GM18909 (cell line): ENCODE measurements around the gene ACO1.
"Not testable (repeated sequence)": the region's sequence is repeated elsewhere in the genome, so short reads cannot be mapped to it uniquely, and the experiment has no call there.

Source experiments
- ATAC-seq: cut with Tn5 transposase; IDR thresholded peaks from one replicate; pipeline ENCODE4 v1.9.1; 2021; ENCODE audit warnings: mild to moderate bottlenecking; ENCODE audit not compliant: unreplicated experiment, poor library complexity

Gene ACO1

GRCh38 chr9:32384364-32385151 lies at the start of gene ACO1:
ACO1 (plus strand) TSS chr9:32384643; CDS start chr9:32405507, 20,864 bp downstream.
- ATAC-seq = peak; percentile 96

GRCh38 chr9:32334916-32335895 lies 49.2 kb upstream of the ACO1 start:
- ATAC-seq = no peak

DNA sequence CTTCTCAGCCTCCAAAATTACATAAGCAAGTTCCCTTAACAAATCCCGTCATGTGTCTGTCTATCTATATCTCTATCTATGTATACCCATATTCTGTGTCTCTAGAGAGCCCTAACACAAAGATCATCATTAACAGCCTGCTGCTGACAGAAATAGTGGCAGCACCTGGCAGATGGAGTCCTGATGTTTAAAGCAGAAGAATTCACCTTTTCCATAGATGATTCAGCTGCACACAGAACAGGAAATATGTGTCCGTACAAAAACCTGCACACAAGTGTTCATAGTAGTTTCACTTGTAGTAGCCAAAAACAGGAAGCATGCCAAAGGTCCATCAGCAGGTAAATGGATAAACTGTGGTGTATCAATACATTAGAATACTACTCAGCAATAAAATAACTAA lies 45.0 kb upstream of the ACO1 start:
- ATAC-seq = peak; percentile 83

- ATAC-seq = no peak
Observed at GRCh38 chr9:32340361-32340760, 44.1 kb upstream of the ACO1 start.

DNA sequence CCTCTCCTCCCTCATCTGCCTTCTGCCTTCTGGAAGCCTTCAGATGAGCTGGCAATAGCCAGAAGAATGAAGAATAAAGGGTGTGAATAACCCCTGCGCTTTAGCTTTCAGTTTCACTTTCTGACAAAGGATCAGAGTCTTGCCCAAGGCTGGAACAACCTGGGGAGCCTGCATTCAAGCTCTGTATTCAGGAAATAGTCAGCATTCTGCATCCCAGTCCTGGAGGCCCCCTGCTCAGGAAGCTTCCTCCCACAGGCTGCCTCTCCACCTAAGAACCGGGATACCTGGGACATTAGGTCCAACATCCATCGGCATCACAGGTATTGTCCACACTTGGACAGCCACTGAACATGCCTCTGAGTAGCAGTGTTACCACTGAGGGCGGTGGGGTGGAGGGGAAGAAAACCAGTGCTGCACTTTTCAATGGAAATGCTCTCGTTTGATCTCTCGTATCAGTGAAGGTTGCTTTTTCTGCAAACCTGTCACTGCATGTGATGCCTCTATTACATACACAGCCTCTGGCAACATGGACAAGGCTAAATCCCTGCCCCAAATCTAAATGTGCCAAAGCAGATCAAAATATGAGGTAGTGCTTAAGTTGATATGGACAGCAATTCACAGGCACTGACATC lies 39.8 kb upstream of the ACO1 start:
- ATAC-seq = peak; percentile 50

GRCh38 chr9:32345243-32345642 lies 39.2 kb upstream of the ACO1 start:
- ATAC-seq = no peak

DNA sequence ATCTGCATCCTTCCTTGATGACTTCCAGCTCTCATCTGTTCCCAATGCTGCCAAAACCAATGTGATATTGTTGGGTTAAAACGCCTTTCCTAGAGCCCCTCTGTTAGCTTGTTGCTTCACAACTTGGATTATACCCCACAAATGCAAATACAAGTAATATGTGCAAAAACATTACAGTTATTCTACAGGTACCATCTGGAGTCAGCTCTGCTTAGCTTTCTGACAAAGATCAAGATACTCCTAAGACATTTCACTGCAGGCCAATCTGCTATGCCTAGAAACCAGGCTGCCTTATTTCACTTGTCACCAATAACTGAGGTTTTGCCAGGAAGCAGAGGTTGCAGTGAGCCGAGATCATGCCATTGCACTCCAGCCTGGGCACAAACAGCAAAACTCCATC lies 36.9 kb upstream of the ACO1 start:
- no peak for ATAC-seq

GRCh38 chr9:32348106-32348695 lies 36.2 kb upstream of the ACO1 start:
- no peak for ATAC-seq

GRCh38 chr9:32349013-32349412 lies 35.4 kb upstream of the ACO1 start:
- no peak for ATAC-seq

GRCh38 chr9:32350682-32351081 lies 33.8 kb upstream of the ACO1 start:
- no peak for ATAC-seq

GRCh38 chr9:32351845-32352244 lies 32.6 kb upstream of the ACO1 start:
- no peak for ATAC-seq

- not testable (repeated sequence) for ATAC-seq
Observed at GRCh38 chr9:32353476-32353875, 31.0 kb upstream of the ACO1 start.

DNA sequence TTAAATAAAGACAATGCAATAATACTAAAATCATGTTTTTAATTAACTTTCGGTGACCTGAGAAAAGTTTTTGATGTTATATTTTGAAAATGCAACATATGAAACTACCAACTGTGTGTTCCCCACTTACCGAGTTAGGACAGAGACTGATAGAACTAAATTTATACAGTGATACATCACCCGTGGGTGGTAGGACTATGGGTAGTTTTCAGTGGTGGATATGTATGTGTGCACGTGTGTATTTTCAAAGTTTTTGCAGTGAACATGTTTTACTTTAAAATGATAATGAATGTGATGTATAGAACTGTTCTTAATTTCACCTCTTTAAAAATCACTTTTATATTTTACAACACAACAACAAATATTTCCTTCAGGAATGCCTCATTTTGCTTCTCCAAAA lies 25.0 kb upstream of the ACO1 start:
- ATAC-seq = no peak

DNA sequence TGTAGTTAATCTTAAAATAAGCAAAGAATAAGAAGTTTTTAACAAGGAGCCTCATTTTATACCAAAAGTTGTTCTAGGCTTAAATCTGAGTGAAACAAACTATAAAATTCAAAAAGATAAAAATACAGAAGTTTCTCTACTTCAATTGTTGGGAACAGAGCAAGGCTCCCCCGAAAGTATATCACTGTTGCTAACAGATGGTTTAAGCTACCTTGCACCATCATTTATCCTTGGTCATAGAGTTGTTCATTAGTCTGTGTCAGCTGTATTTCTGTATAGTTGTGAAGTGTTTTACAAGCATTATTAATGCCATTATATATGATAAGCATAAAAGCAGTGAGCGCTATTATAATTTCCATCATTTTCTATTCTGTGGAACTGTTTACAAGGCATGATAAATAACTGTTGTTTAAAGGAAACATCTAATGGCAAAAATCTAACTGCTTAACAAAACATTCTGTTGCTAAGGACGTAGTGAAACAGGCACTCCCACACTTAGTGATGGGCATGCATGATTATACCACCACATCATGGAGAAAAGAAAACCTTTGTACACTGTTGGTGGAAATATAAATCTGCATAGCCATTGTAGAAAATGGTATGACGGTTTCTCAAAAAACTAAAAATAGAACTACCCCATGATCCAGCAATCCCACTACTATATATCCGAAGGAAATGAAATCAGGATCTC lies 23.3 kb upstream of the ACO1 start:
- ATAC-seq = no peak

GRCh38 chr9:32371279-32371678 lies 13.2 kb upstream of the ACO1 start:
- no peak for ATAC-seq

DNA sequence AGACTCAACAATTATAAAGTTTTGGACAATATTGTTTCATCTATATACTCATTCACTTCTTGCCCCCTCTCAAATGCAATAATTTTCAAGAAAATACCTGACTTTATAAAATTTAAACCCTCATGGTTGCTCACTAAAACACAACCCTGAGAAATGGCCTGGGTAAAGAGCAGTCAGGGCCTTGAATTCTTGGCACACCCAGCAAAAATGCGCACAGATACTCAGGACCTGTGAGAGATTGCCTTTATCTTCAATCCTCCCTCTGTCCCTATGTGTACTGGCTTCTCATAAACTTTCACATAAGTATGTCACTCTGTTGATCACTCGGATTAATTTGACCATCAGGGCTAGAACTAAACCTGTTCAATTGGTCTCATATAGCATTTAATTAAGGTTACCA lies 12.8 kb upstream of the ACO1 start:
- ATAC-seq = no peak

- no peak for ATAC-seq
Observed at GRCh38 chr9:32376285-32376684, 8.2 kb upstream of the ACO1 start.

DNA sequence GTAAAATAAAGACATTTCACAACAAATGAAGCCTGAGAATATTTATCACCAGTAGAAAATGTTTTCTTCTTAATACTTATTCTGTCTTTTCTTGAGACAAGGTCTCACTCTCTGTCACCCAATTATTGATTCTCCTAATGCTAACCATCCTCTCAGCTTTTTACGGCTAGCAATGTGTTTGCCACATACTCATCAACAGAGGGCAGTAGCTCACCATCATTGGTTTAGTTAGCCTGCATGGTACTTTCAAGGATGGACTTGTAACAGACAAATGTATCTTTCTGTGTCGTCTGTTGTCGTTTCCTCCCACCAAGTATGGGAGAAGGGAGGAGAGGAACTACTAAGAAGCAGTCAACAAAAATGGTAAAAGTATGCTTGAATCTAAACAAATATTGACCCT lies 5.9 kb upstream of the ACO1 start:
- peak; percentile 85 for ATAC-seq

GRCh38 chr9:32378993-32379729 lies 5.3 kb upstream of the ACO1 start:
- peak; percentile 79 for ATAC-seq
